ENCODE measurements around the gene ADAMTSL1. TPM values are rescaled to one million over a fixed set of nuclear protein-coding genes. Genes with fewer than 3 reads are reported as not detected.

ADAMTSL1 gene
- total RNA-seq, 1 experiment from 2014 or later = not detected

DNA sequence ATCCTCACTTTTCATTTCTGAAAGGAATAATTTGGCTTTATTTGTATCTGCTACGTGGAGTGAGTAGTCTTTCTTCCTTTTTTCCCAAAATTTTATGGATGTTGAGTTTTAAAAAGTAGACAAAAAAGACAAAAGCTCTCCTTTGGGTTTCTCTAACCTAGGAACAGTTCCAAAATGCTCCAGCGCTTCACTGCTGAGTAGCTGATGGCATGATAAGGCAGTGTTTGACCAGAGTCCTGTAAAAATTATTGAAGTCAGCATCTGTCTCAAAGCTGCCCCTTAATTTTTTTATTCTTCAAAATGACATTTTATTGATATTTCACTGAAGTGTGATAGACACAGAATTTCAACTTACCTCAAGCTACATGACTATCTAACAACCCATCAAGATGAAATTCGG, 219.0 kb downstream of the ADAMTSL1 start:
- 0 out of 2 replicates have a peak, but pooled peaks cover 5% of the 10 kb centered on the region for H3K27me3 ChIP-seq (ENCODE audit: insufficient read depth, low read length)
- RAD21 ChIA-PET (ENCODE audit: low non-redundant PET in 1 of 2, low total read pairs in 2 of 2, uncharacterized antibody in 2 of 2, unreplicated experiment in 2 of 2) = no interaction called here
- H3K36me3 ChIP-seq (ENCODE audit: control insufficient read depth in 1 of 2, insufficient read depth in 2 of 2, low read length in 2 of 2) = no peaks in the 10 kb centered on the region
- no TSS peak for BruUV-seq (replicated peaks)
- no peak for DNase-seq (ENCODE audit: low read depth, low spot score)
- no peaks in the 10 kb centered on the region for H3K4me1 ChIP-seq (ENCODE audit: control insufficient read depth in 1 of 2, insufficient read depth in 2 of 2, low read length in 2 of 2)
- CTCF ChIA-PET = no interaction called here
- no peak for ATAC-seq
- H3K27ac ChIP-seq (ENCODE audit: low read depth, low read length) = no peak overlapping the region
- POLR2A ChIA-PET = no interaction called here
- H3K4me3 ChIP-seq (replicated peaks in 1 of 2; ENCODE audit: low read depth in 1 of 2, low read length in 2 of 2) = no peak overlapping the region
- no peak for TF ChIP-seq SRF (IDR thresholded peaks at IDR 0.05; ENCODE audit: low read depth)
- no peak for TF ChIP-seq EGR1 (IDR thresholded peaks at IDR 0.05; ENCODE audit: low read depth)
- no peak for TF ChIP-seq ELF1 (IDR thresholded peaks at IDR 0.05; ENCODE audit: borderline replicate concordance, low read depth)
- TF ChIP-seq CEBPB (IDR thresholded peaks at IDR 0.05; ENCODE audit: low read depth) = no peak
- TF ChIP-seq CBX3 (IDR thresholded peaks at IDR 0.05; ENCODE audit: low read depth) = no peak
- H3K9ac ChIP-seq (ENCODE audit: low read length) = no peak overlapping the region
- H4K20me1 ChIP-seq (ENCODE audit: insufficient read depth) = no peaks in the 10 kb centered on the region; the same call in 1 of the 2 replicates
- H3K79me2 ChIP-seq (ENCODE audit: insufficient read depth, low read length) = no peaks in the 10 kb centered on the region
- no peak overlapping the region for H2AFZ ChIP-seq (ENCODE audit: low read depth, low read length, poor library complexity, severe bottlenecking)
- H3K4me2 ChIP-seq (ENCODE audit: low read length) = no peak overlapping the region
- no peaks in the 10 kb centered on the region for H3K9me2 ChIP-seq (ENCODE audit: insufficient read depth)
- intact Hi-C loops (cut with micrococcal nuclease) = no loop called here
- H3K9me3 ChIP-seq (ENCODE audit: control insufficient read depth in 1 of 2, insufficient read depth in 1 of 2, low read depth in 1 of 2, low read length in 2 of 2) = no peaks in the 10 kb centered on the region

DNA sequence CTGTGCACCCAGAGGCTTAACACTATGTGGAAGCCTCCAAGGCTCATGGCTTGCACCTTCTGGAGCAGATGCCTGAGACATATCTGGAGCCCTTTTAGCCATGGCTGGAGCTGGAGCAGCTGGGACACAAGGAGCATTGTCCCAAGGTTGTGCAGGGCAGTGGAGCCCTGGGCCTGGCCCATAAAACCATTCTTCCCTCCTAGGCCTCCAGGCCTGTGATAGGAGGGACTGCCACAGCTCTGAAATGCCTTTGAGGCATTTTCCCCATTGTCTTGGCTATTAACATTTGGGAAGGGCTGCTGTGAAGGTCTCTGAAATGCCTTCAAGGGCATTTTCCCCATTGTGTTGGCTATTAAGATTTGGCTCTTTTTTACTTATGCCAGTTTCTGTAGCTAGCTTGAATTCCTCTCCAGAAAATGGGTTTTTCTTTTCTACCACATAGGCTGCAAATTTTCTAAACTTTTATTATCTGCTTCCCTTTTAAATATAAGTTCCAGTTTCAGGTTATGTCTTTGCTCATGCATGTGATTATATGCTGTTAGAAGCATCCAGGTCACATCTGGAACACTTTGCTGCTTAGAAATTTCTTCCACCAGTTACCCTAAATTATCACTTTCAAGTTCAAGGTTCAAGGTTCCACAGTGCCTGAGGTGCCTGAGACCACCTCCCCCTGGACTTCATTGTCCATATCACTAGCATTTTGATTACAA, 221.2 kb downstream of the ADAMTSL1 start:
- ChIA-PET CTCF (no interaction called here), POLR2A (no interaction called here), RAD21 (ENCODE audit: low non-redundant PET in 1 of 2, low total read pairs in 2 of 2, uncharacterized antibody in 2 of 2, unreplicated experiment in 2 of 2) (no interaction called here)
- no TSS peak for BruUV-seq (replicated peaks)
- DNase-seq (ENCODE audit: low read depth, low spot score) (no peak), ATAC-seq (no peak)
- no peaks in the 10 kb centered on the region for H4K20me1 ChIP-seq (ENCODE audit: insufficient read depth)
- TF ChIP-seq POLR2A (IDR thresholded peaks at IDR 0.05; ENCODE audit: borderline replicate concordance, extremely low read depth, insufficient read depth, insufficient read length) (no peak), ZFX (IDR thresholded peaks at IDR 0.05) (no peak), CBX3 (IDR thresholded peaks at IDR 0.05; ENCODE audit: low read depth) (no peak), EGR1 (IDR thresholded peaks at IDR 0.05; ENCODE audit: low read depth) (no peak), ELF1 (IDR thresholded peaks at IDR 0.05; ENCODE audit: borderline replicate concordance, low read depth) (no peak), RAD21 (IDR thresholded peaks at IDR 0.05; ENCODE audit: low read depth) (no peak), TCF7L2 (IDR thresholded peaks at IDR 0.05; ENCODE audit: borderline replicate concordance, extremely low read depth, insufficient read depth, insufficient read length) (no peak), SRF (IDR thresholded peaks at IDR 0.05; ENCODE audit: low read depth) (no peak), FOSL1 (IDR thresholded peaks at IDR 0.05; ENCODE audit: low read depth) (no peak), SP1 (IDR thresholded peaks at IDR 0.05; ENCODE audit: low read depth) (no peak), POLR2AphosphoS5 (IDR thresholded peaks at IDR 0.05; ENCODE audit: low read depth, low read length) (no peak), SIN3A (IDR thresholded peaks at IDR 0.05; ENCODE audit: low read depth) (no peak), YY1 (IDR thresholded peaks at IDR 0.05; ENCODE audit: extremely low read depth, insufficient replicate concordance, low read depth, low read length) (no peak)
- TF ChIP-seq, protein P1, sequence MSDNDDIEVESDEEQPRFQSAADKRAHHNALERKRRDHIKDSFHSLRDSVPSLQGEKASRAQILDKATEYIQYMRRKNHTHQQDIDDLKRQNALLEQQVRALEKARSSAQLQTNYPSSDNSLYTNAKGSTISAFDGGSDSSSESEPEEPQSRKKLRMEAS (IDR thresholded peaks at IDR 0.05) = no peak
- TF ChIP-seq, protein P2, sequence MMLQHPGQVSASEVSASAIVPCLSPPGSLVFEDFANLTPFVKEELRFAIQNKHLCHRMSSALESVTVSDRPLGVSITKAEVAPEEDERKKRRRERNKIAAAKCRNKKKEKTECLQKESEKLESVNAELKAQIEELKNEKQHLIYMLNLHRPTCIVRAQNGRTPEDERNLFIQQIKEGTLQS (IDR thresholded peaks at IDR 0.05) = no peak
- TF ChIP-seq, protein P3, sequence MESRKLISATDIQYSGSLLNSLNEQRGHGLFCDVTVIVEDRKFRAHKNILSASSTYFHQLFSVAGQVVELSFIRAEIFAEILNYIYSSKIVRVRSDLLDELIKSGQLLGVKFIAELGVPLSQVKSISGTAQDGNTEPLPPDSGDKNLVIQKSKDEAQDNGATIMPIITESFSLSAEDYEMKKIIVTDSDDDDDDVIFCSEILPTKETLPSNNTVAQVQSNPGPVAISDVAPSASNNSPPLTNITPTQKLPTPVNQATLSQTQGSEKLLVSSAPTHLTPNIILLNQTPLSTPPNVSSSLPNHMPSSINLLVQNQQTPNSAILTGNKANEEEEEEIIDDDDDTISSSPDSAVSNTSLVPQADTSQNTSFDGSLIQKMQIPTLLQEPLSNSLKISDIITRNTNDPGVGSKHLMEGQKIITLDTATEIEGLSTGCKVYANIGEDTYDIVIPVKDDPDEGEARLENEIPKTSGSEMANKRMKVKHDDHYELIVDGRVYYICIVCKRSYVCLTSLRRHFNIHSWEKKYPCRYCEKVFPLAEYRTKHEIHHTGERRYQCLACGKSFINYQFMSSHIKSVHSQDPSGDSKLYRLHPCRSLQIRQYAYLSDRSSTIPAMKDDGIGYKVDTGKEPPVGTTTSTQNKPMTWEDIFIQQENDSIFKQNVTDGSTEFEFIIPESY (IDR thresholded peaks at IDR 0.05; ENCODE audit: extremely low read depth, insufficient replicate concordance, low read length) = no peak
- no peaks in the 10 kb centered on the region for H3K36me3 ChIP-seq (ENCODE audit: control insufficient read depth in 1 of 2, insufficient read depth in 2 of 2, low read length in 2 of 2)
- no peak overlapping the region for H2AFZ ChIP-seq (ENCODE audit: low read depth, low read length, poor library complexity, severe bottlenecking)
- no peak overlapping the region for H3K4me3 ChIP-seq (replicated peaks in 1 of 2; ENCODE audit: low read depth in 1 of 2, low read length in 2 of 2)
- H3K9me3 ChIP-seq (ENCODE audit: control insufficient read depth in 1 of 2, insufficient read depth in 1 of 2, low read depth in 1 of 2, low read length in 2 of 2) = no peaks in the 10 kb centered on the region
- intact Hi-C loops (cut with micrococcal nuclease) = no loop called here
- H3K27ac ChIP-seq (ENCODE audit: low read depth, low read length) = no peak overlapping the region
- no peaks in the 10 kb centered on the region for H3K79me2 ChIP-seq (ENCODE audit: insufficient read depth, low read length)
- 0 out of 2 replicates have a peak, but pooled peaks cover 5% of the 10 kb centered on the region for H3K27me3 ChIP-seq (ENCODE audit: insufficient read depth, low read length)
- no peak overlapping the region for H3K4me2 ChIP-seq (ENCODE audit: low read length)
- no peak overlapping the region for H3K9ac ChIP-seq (ENCODE audit: low read length)
- H3K9me2 ChIP-seq (ENCODE audit: insufficient read depth) = no peaks in the 10 kb centered on the region
- no peaks in the 10 kb centered on the region for H3K4me1 ChIP-seq (ENCODE audit: control insufficient read depth in 1 of 2, insufficient read depth in 2 of 2, low read length in 2 of 2)
